Activated B cell treated with CpG ODN at 0.5 μM for 24 hours (primary cell): Measurements from ENCODE around the gene ILF2. TPM values are rescaled to one million over a fixed set of nuclear protein-coding genes. Genes with fewer than 3 reads are reported as not detected.
A peak's percentile ranks its signal among the peaks of the same experiment; 100 is the strongest.
"Not testable (repeated sequence)": the region's sequence is repeated elsewhere in the genome, so short reads cannot be mapped to it uniquely, and the experiment has no call there.

ENCODE experiments used
- ATAC-seq: fragments of 200-7000 bp; cut with Tn5 transposase; one replicate; pipeline ENCODE4 v1.10.0; 2021; ENCODE audit warnings: low read depth, mild to moderate bottlenecking, moderate library complexity
- CTCF ChIA-PET: fragments of 350-600 bp; sonication (Branson Sonifier 250); formaldehyde crosslinking; loops from one replicate; lab custom pipeline; 2021; ENCODE audit warnings: antibody characterized with exemption; lab: Charles Lee
- POLR2A ChIA-PET: fragments of 350-600 bp; sonication (Branson Sonifier 250); formaldehyde crosslinking; loops from one replicate; lab custom pipeline; 2021; ENCODE audit warnings: antibody characterized with exemption; lab: Charles Lee
- DNase-seq: peaks from one replicate; pipeline ENCODE4 v3.0.0; 2022
- H3K27ac Mint-ChIP-seq: one replicate; pipeline ENCODE4 v1.8.0; 2020; ENCODE audit warnings: mixed read lengths
- H3K27me3 Mint-ChIP-seq: one replicate; pipeline ENCODE4 v1.8.0; 2021; ENCODE audit warnings: mixed read lengths
- H3K36me3 Mint-ChIP-seq: one replicate; pipeline ENCODE4 v1.8.0; 2021; ENCODE audit warnings: low read depth, mixed read lengths
- H3K4me1 Mint-ChIP-seq: one replicate; pipeline ENCODE4 v1.8.0; 2021; ENCODE audit warnings: mixed read lengths
- H3K4me3 Mint-ChIP-seq: one replicate; pipeline ENCODE4 v1.8.0; 2020; ENCODE audit warnings: mild to moderate bottlenecking, mixed read lengths
- H3K9me3 Mint-ChIP-seq: one replicate; pipeline ENCODE4 v1.8.0; 2020; ENCODE audit warnings: mixed read lengths
- CTCF ChIP-seq: fragments of 200-600 bp; IDR thresholded peaks from one replicate; pipeline ENCODE4 v1.8.0; 2022; ENCODE audit warnings: antibody characterized with exemption, mild to moderate bottlenecking
- intact Hi-C: fragments of 100-400 bp; cut with micrococcal nuclease; formaldehyde crosslinking; loops from one replicate; pipeline ENCODE4 v1.15.1; 2024
- total RNA-seq: library from RNA; stranded (reverse); gene quantifications from 2 replicates; pipeline ENCODE4 v1.2.3, GENCODE V29; 2022

ILF2 gene
- 182 and 191 TPM in 2 replicates for total RNA-seq

GRCh38 chr1:153670859-153671627, at the start of gene ILF2:
Gene ILF2, minus strand, starts transcription at chr1:153670993. Its CDS starts 71 bp downstream, at chr1:153670922.
- ATAC-seq, result peak; percentile 83
- Mint-ChIP-seq H3K4me1 (peaks cover 28% of the 10 kb centered on the region), H3K4me3 (no peak within 1 kb of the TSS), H3K9me3 (no peaks in the 10 kb centered on the region), H3K27ac (no peak within 1 kb of the TSS), H3K36me3 (peaks cover 41% of the 10 kb centered on the region), H3K27me3 (no peaks in the 10 kb centered on the region)
- no peak for TF ChIP-seq CTCF
- CTCF ChIA-PET, result interaction anchor here (0.6 to 2.6 kb wide), 5 partner anchors 64 to 316 kb away, joined by 3 to 16 read pairs (median 3); partner anchors contain the start of gene RAB13
- intact Hi-C loops, result loop anchor here (1.0 to 5.0 kb wide), 15 partner anchors 13 to 601 kb away; partner anchors contain the start of genes CHTOP, GATAD2B, HAX1 and RPS27
- POLR2A ChIA-PET, result interaction anchor here (0.5 to 3.6 kb wide), 15 partner anchors 10 to 1378 kb away, joined by 3 to 34 read pairs (median 6); partner anchors contain the start of genes CHTOP, INTS3, RPS27 and SNAPIN
- DNase-seq, result peak; percentile 85

- Mint-ChIP-seq H3K9me3 (no peaks in the 10 kb centered on the region), H3K27me3 (no peaks in the 10 kb centered on the region), H3K4me3 (no peak overlapping the region), H3K4me1 (no peaks in the 10 kb centered on the region), H3K36me3 (no peaks in the 10 kb centered on the region), H3K27ac (no peak overlapping the region)
- ATAC-seq (no peak), DNase-seq (no peak)
- no peak for TF ChIP-seq CTCF
- POLR2A ChIA-PET, result interaction anchor here (0.5 to 0.8 kb wide), 2 partner anchors 243 to 259 kb away, joined by 3 read pairs; no protein-coding TSS in a partner anchor
- CTCF ChIA-PET, result no interaction called here
- intact Hi-C loops, result no loop called here
Observed at GRCh38 chr1:153717330-153717729, 46.5 kb upstream of the ILF2 start.

GRCh38 chr1:153716211-153716610, 45.4 kb upstream of the ILF2 start:
- H3K4me3 Mint-ChIP-seq, H3K36me3 Mint-ChIP-seq, DNase-seq, ATAC-seq, intact Hi-C loops, H3K4me1 Mint-ChIP-seq, CTCF ChIA-PET, POLR2A ChIA-PET, H3K9me3 Mint-ChIP-seq, H3K27me3 Mint-ChIP-seq, H3K27ac Mint-ChIP-seq: not testable (repeated sequence)

GRCh38 chr1:153711026-153711425, 40.2 kb upstream of the ILF2 start:
- ChIA-PET CTCF (no interaction called here), POLR2A (interaction anchor here (0.6 kb wide), 1 partner anchor 16 kb away, joined by 10 read pairs; the partner anchor contains the start of gene INTS3)
- DNase-seq, result no peak
- Mint-ChIP-seq H3K4me1 (no peaks in the 10 kb centered on the region), H3K9me3 (no peaks in the 10 kb centered on the region), H3K4me3 (no peak overlapping the region), H3K27ac (no peak overlapping the region), H3K36me3 (no peaks in the 10 kb centered on the region), H3K27me3 (no peaks in the 10 kb centered on the region)
- intact Hi-C loops, result no loop called here
- ATAC-seq, result no peak
- no peak for TF ChIP-seq CTCF

- Mint-ChIP-seq H3K27ac (no peak overlapping the region), H3K4me3 (no peak overlapping the region), H3K9me3 (no peaks in the 10 kb centered on the region), H3K36me3 (no peaks in the 10 kb centered on the region), H3K27me3 (no peaks in the 10 kb centered on the region), H3K4me1 (no peaks in the 10 kb centered on the region)
- intact Hi-C loops, result loop anchor here (5.0 kb wide), 1 partner anchor 37 kb away; no protein-coding TSS in a partner anchor
- CTCF ChIA-PET, result no interaction called here
- ATAC-seq (no peak), DNase-seq (no peak)
- POLR2A ChIA-PET, result interaction anchor here (0.5 kb wide), 1 partner anchor 22 kb away, joined by 6 read pairs; the partner anchor contains the start of gene INTS3
- no peak for TF ChIP-seq CTCF
Observed at GRCh38 chr1:153705484-153705883, 34.7 kb upstream of the ILF2 start.
